LNCaP clone FGC (cell line): ENCODE data around the gene TNFRSF14.

ENCODE experiments used
- DNase-seq: peaks from one replicate; pipeline ENCODE4 v3.0.0-alpha.2; 2011; ENCODE audit warnings: low read depth
- H3K4me3 ChIP-seq: 2 replicates; pipeline ENCODE4 v1.5.1; 2011; ENCODE audit warnings: mild to moderate bottlenecking, low read depth, low read length, control low read depth
- CTCF ChIP-seq: IDR thresholded peaks from 2 replicates; pipeline ENCODE4 v1.5.1; 2012; ENCODE audit warnings: mild to moderate bottlenecking; ENCODE audit not compliant: control insufficient read depth, insufficient read depth; ENCODE audit errors: extremely low read depth

The TNFRSF14 gene

GRCh38 chr1:2554621-2555387 lies 1.4 kb upstream of the TNFRSF14 start:
- DNase-seq: no peak
- no peak overlapping the region for H3K4me3 ChIP-seq

GRCh38 chr1:2555634-2556276 lies 416 bp upstream of the TNFRSF14 start:
- H3K4me3 ChIP-seq: peak overlapping the region; percentile 42
- DNase-seq: no peak
- TF ChIP-seq CTCF: no peak

More at GRCh38 chr1:2554621-2555387, 1.4 kb upstream of the TNFRSF14 start:
- 0 out of 2 replicates have a peak, but pooled peaks have one; percentile 16 for TF ChIP-seq CTCF

- no peak for DNase-seq
- no peak for TF ChIP-seq CTCF
- H3K4me3 ChIP-seq: peak overlapping the region; percentile 42
These were observed 709 bp downstream of the TNFRSF14 start for GRCh38 chr1:2556678-2557481.

GRCh38 chr1:2557482-2558400 lies 1.6 kb downstream of the TNFRSF14 start:
- H3K4me3 ChIP-seq: no peak overlapping the region
- TF ChIP-seq CTCF: no peak
- no peak for DNase-seq

DNA sequence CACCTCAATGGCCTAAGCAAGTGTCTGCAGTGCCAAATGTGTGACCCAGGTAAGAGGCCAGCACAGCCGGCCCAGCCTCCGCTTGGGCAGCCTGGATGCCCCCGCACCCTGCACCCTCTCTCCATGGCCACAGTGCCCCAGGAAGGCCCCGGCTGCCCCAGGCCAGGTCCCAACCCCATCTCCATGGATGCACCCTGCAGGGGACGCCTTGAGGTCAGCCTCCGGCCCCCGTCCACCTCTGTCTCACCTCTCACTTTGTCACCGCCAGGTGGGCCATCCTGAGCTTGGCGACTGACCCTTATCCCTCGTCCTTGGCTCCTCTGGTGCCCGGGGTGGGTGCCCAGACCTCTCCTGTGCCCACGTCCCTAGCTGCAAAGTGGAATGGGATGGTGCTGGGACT lies 2.2 kb downstream of the TNFRSF14 start:
- no peak overlapping the region for H3K4me3 ChIP-seq
- DNase-seq: no peak
- no peak for TF ChIP-seq CTCF

DNA sequence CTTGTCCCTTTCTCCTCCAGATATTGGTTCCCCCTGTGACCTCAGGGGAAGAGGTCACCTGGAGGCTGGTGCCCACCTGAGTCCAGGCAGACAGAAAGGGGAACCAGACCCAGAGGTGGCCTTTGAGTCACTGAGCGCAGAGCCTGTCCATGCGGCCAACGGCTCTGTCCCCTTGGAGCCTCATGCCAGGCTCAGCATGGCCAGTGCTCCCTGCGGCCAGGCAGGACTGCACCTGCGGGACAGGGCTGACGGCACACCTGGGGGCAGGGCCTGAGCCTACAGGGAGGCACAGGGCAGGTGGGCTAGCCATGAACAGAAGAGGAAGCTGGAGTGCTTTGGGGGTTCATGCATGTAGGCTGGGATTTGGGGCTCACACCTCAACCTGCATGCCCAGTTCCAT lies 2.7 kb downstream of the TNFRSF14 start:
- no peak overlapping the region for H3K4me3 ChIP-seq
- no peak for TF ChIP-seq CTCF
- no peak for DNase-seq
